ENCODE results near the gene SULT1A1. TPM values are rescaled to one million over a fixed set of nuclear protein-coding genes. Genes with fewer than 3 reads are reported as not detected.

The SULT1A1 gene
- total and polyA plus RNA-seq, 2 of the 13 experiments (the other 11 are each of a cell fraction or from before 2014, with no cell fraction given): 114 to 147 TPM

DNA sequence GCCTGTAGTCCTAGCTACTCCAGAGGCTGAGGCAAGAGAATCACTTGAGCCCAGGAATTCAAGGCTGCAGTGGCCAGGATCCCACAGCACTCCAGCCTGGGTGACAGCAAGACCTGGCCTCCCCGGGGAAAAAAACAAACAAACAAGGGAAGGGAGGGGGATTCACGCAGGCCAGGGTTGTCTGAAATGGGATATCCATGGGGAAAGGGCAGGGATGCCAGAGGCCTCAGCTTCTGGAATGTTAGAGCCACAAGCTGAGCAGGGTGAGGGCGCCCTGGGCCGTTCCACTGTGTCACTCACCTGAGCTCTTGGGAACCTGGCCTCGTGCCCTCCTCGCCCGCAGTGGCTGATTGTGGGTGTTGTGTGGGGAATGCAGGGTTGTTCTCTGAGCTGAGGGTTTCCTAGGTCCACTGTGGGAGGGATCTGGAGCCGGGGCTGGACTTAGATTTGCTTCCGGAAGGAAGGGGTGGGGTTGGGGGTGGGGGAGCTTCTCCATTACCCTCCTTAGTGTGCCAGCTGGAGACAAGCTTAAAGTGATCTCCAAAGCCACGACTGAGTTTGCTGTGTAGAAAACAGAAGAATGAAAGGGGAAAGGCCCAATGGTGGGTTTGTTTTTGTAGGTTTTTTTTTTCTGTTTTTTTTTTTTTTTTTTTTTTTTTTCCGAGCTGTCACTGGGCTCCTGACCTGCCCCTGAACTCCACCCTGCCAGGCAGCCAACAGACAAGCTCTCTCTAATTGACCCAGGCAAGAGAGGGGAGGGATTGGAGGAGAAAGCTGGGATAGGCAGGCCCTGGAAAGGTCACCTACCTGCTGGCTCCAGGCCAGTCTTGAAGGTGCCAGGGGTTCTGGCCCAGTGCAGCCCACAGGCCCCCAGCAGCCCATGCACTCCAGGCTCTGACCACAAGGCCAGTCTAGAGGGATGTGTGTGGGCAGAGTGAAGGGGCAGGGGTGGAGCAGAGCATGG, at the start of gene SULT1A1 (continued):
- no peak for TF ChIP-seq AKNA (CRISPR knock-in tag; IDR thresholded peaks at IDR 0.05; ENCODE audit: borderline replicate concordance)
- no peak for TF ChIP-seq KDM1A (CRISPR knock-in tag; IDR thresholded peaks at IDR 0.05)
- no peak for TF ChIP-seq ZNF354B (CRISPR knock-in tag; IDR thresholded peaks at IDR 0.05)
- TF ChIP-seq GMEB1 (CRISPR knock-in tag; IDR thresholded peaks at IDR 0.05; ENCODE audit: borderline replicate concordance): peak; percentile 43; the same call in 1 of the 2 replicates
- TF ChIP-seq ZXDC (CRISPR knock-in tag; IDR thresholded peaks at IDR 0.05): no peak; the same call in 1 of the 2 replicates
- TF ChIP-seq ZNF746 (CRISPR knock-in tag; IDR thresholded peaks at IDR 0.05): peak; percentile 55; the same call in 1 of the 2 replicates
- TF ChIP-seq ZNF350 (CRISPR knock-in tag; IDR thresholded peaks at IDR 0.05; ENCODE audit: borderline replicate concordance, low read depth): 0 out of 2 replicates have a peak, but pooled peaks have one; percentile 15
- 0 out of 2 replicates have a peak, but pooled peaks have one; percentile 13 for TF ChIP-seq ZGPAT (CRISPR knock-in tag; IDR thresholded peaks at IDR 0.05)
- TF ChIP-seq NKX3-1 (CRISPR knock-in tag; IDR thresholded peaks at IDR 0.05): no peak
- peak; percentile 83 for TF ChIP-seq ZSCAN25 (CRISPR knock-in tag; IDR thresholded peaks at IDR 0.05)
- no peak for TF ChIP-seq BORCS8-MEF2B (CRISPR knock-in tag; IDR thresholded peaks at IDR 0.05)
- no peak for TF ChIP-seq RAD51 (IDR thresholded peaks at IDR 0.05; ENCODE audit: borderline replicate concordance)
- no peak for TF ChIP-seq ZNF644 (CRISPR knock-in tag; IDR thresholded peaks at IDR 0.05; ENCODE audit: low read depth)
- no peak for TF ChIP-seq IKZF4 (CRISPR knock-in tag; IDR thresholded peaks at IDR 0.05; ENCODE audit: borderline replicate concordance, low read depth, not compliant biosample characterization)
- TF ChIP-seq REL (CRISPR knock-in tag; conservative IDR thresholded peaks at IDR 0.05): no peak
